ENCODE measurements around the gene SPTBN1. TPM values are rescaled to one million over a fixed set of nuclear protein-coding genes. Genes with fewer than 3 reads are reported as not detected.

SPTBN1 gene
- total and polyA plus RNA-seq, 9 of the 15 experiments (the other 6 are each of a cell fraction or from before 2014, with no cell fraction given) = 8.9 to 66.8 (median 31.4) TPM

- Histone ChIP-seq H3K4me2 (ENCODE audit: insufficient read depth, low read length) (no peak overlapping the region), H3K9me1 (ENCODE audit: control insufficient read depth, insufficient read depth, low read length) (no peaks in the 10 kb centered on the region), H3K9ac (ENCODE audit: insufficient read depth in 1 of 2, low read depth in 2 of 2, low read length in 2 of 2) (no peak overlapping the region), H2AFZ (ENCODE audit: low read depth, low read length) (no peak overlapping the region), H3K27ac (ENCODE audit: extremely low read depth, low read depth, low read length) (no peak overlapping the region), H3K79me2 (ENCODE audit: control insufficient read depth, insufficient read depth, low read length) (no peaks in the 10 kb centered on the region), H3K27me3 (ENCODE audit: control insufficient read depth in 2 of 2, insufficient read depth in 2 of 2, low read length in 2 of 2) (peaks cover 4 to 5% of the 10 kb centered on the region in 2 experiments; a peak in 1 of 5 replicates), H3K9me3 (replicated peaks; ENCODE audit: control insufficient read depth, insufficient read depth, low read depth, low read length) (no peaks in the 10 kb centered on the region), H3K4me3 (no peak overlapping the region), H4K20me1 (replicated peaks; ENCODE audit: control insufficient read depth, insufficient read depth, low read length) (no peaks in the 10 kb centered on the region), H3K36me3 (ENCODE audit: control insufficient read depth, insufficient read depth, low read length) (no peaks in the 10 kb centered on the region), H3K4me1 (replicated peaks in 1 of 2; ENCODE audit: control insufficient read depth in 2 of 2, insufficient read depth in 2 of 2, low read length in 2 of 2) (peaks cover 0 to 10% of the 10 kb centered on the region in 2 experiments; a peak in 2 of 5 replicates)
- no peak for DNase-seq (ENCODE audit: extremely low read depth in 1 of 4, low spot score in 3 of 4)
- ATAC-seq = no peak
- 26% methylated on average over 4 of the region's 4 CpGs for WGBS (ENCODE audit: insufficient coverage, low coverage, missing lambda C conversion rate)
- in situ Hi-C loops (cut with MboI) = no loop called here
- no peak for FAIRE-seq
- intact Hi-C loops (cut with micrococcal nuclease) = no loop called here
- CTCF ChIA-PET (ENCODE audit: low intra/inter-chr PET ratio) = no interaction called here
- TF ChIP-seq ATF3 (IDR thresholded peaks at IDR 0.05) = no peak
- no peak for TF ChIP-seq ATF3 (CRISPR knock-in tag; conservative IDR thresholded peaks at IDR 0.05)
- TF ChIP-seq ZNF518B (CRISPR knock-in tag; IDR thresholded peaks at IDR 0.05) = no peak
- POLR2A ChIA-PET = no interaction called here
- BruUV-seq (replicated peaks) = no TSS peak
Measured at GRCh38 chr2:54541995-54542394, 85.9 kb downstream of the SPTBN1 start.

All from K562 (cell line).